Panc1 (cell line): ENCODE data around the gene TMEFF2. TPM values are rescaled to one million over a fixed set of nuclear protein-coding genes. Genes with fewer than 3 reads are reported as not detected.

Source experiments
- ATAC-seq: fragments of 200-7000 bp; cut with Tn5 transposase; 2 replicates; pipeline ENCODE4 v1.9.1; 2020; ENCODE audit warnings: mild to moderate bottlenecking, moderate library complexity
- BruUV-seq: library from RNA; stranded (reverse); fragments of 400-500 nt; replicated peaks from 2 replicates; lab custom pipeline; 2021; lab: Mats Ljungman, UMichigan
- CTCF ChIA-PET: fragments of 300-600 bp; sonication (Branson Sonifier 250); formaldehyde crosslinking; loops from one replicate; lab custom pipeline; 2022; ENCODE audit warnings: antibody characterized with exemption; lab: Charles Lee
- POLR2A ChIA-PET: fragments of 300-600 bp; sonication (Branson Sonifier 250); formaldehyde crosslinking; loops from one replicate; lab custom pipeline; 2022; ENCODE audit warnings: antibody characterized with exemption; lab: Charles Lee
- DNase-seq: peaks from one replicate; pipeline ENCODE4 v3.0.0-alpha.2; 2010; ENCODE audit warnings: low read depth, low spot score
- H3K27ac ChIP-seq: 2 replicates; pipeline ENCODE4 v1.5.1; 2011; ENCODE audit warnings: mild to moderate bottlenecking, low read length, inconsistent platforms
- H3K27me3 ChIP-seq: fragments of 200-500 bp; sonication (Bioruptor generic); 2 replicates; pipeline ENCODE4 v1.6.0; 2014; ENCODE audit warnings: low read length, inconsistent platforms; ENCODE audit not compliant: control insufficient read depth, insufficient read depth
- H3K36me3 ChIP-seq: fragments of 200-500 bp; sonication (Bioruptor generic); 2 replicates; pipeline ENCODE4 v1.5.1; 2014; ENCODE audit warnings: inconsistent platforms, mild to moderate bottlenecking, low read length, moderate library complexity; ENCODE audit not compliant: control insufficient read depth, insufficient read depth
- H3K4me1 ChIP-seq: 2 replicates; pipeline ENCODE4 v1.5.1; 2011; ENCODE audit warnings: inconsistent platforms, mild to moderate bottlenecking, low read length, moderate library complexity; ENCODE audit not compliant: control insufficient read depth, insufficient read depth
- H3K4me3 ChIP-seq, 2 experiments: 2 replicates each; pipeline ENCODE4 v1.5.1; 2011 to 2012; ENCODE audit warnings: low read depth in 2 of 2, low read length in 2 of 2, mild to moderate bottlenecking in 2 of 2, inconsistent platforms in 1 of 2, moderate library complexity in 1 of 2
- H3K9me3 ChIP-seq: fragments of 200-500 bp; sonication (Bioruptor generic); 2 replicates; pipeline ENCODE4 v1.5.1; 2014; ENCODE audit warnings: low read depth, mild to moderate bottlenecking, inconsistent platforms, low read length, moderate library complexity; ENCODE audit not compliant: control insufficient read depth, insufficient read depth
- POLR2AphosphoS5 ChIP-seq: IDR thresholded peaks from 2 replicates; pipeline ENCODE4 v1.6.1; 2012; ENCODE audit warnings: mild to moderate bottlenecking, low read depth, low read length, moderate library complexity
- SIN3A ChIP-seq: IDR thresholded peaks from 2 replicates; pipeline ENCODE4 v1.6.1; 2012; ENCODE audit warnings: low read depth, mild to moderate bottlenecking, low read length, moderate library complexity, borderline replicate concordance; ENCODE audit not compliant: insufficient read depth
- TCF7L2 ChIP-seq: IDR thresholded peaks from 2 replicates; pipeline ENCODE4 v1.6.1; 2011; ENCODE audit warnings: mild to moderate bottlenecking, low read depth, low read length, inconsistent platforms
- in situ Hi-C: cut with HindIII; loops from 2 replicates; pipeline ENCODE4 v1.10.0; 2016; ENCODE audit warnings: low sequenced_read_pairs, low pct_unique_long_range_greater_than_20kb
- intact Hi-C: fragments of 100-400 bp; cut with micrococcal nuclease; formaldehyde crosslinking; loops from one replicate; pipeline ENCODE4 v1.10.0; 2022; ENCODE audit not compliant: unreplicated experiment
- total RNA-seq: library from RNA; stranded (reverse); gene quantifications from one replicate; pipeline ENCODE4 v1.2.1, GENCODE V29; 2021; ENCODE audit not compliant: unreplicated experiment
- TF ChIP-seq, protein P1 (sequence below): fragments of 450-650 bp; IDR thresholded peaks from 2 replicates; pipeline ENCODE4 v1.5.1; 2017; ENCODE audit warnings: mild to moderate bottlenecking
- TF ChIP-seq, protein P2 (sequence below), 2 experiments: IDR thresholded peaks; 2 replicates each; pipeline ENCODE4 v1.6.1; 2011 to 2012; ENCODE audit warnings: low read depth in 2 of 2, control low read depth in 1 of 2, low read length in 1 of 2, mild to moderate bottlenecking in 1 of 2, moderate library complexity in 1 of 2; ENCODE audit not compliant: insufficient read depth in 1 of 2

Gene TMEFF2
- total RNA-seq, 1 experiment from 2014 or later, result 1.5 TPM

DNA sequence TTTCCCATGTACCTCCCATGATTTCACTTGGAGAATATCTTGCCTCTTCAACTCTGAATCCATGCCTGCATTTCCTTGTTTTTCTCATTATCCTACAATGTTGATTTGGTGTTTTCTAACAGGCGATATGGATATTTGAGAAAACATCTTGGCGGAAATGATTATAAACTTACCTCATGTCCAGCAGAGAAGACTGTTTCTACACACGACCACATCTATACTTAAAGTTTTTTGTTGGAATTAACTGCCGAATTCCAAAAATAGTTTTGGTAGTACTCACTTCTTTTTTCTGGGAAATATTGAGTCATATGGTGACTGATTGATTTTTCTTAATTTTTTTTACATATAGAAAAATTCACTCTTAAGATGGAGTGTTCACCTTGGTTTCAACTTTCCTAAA lies 41.4 kb upstream of the TMEFF2 start:
- ChIA-PET CTCF (no interaction called here), POLR2A (no interaction called here)
- H3K27ac ChIP-seq, result no peak overlapping the region
- H3K9me3 ChIP-seq, result no peaks in the 10 kb centered on the region
- in situ Hi-C loops (no loop called here), intact Hi-C loops (no loop called here)
- no peaks in the 10 kb centered on the region for H3K27me3 ChIP-seq
- BruUV-seq, result no TSS peak
- no peak for TF ChIP-seq SIN3A
- no peak for TF ChIP-seq POLR2AphosphoS5
- TF ChIP-seq, protein P1, sequence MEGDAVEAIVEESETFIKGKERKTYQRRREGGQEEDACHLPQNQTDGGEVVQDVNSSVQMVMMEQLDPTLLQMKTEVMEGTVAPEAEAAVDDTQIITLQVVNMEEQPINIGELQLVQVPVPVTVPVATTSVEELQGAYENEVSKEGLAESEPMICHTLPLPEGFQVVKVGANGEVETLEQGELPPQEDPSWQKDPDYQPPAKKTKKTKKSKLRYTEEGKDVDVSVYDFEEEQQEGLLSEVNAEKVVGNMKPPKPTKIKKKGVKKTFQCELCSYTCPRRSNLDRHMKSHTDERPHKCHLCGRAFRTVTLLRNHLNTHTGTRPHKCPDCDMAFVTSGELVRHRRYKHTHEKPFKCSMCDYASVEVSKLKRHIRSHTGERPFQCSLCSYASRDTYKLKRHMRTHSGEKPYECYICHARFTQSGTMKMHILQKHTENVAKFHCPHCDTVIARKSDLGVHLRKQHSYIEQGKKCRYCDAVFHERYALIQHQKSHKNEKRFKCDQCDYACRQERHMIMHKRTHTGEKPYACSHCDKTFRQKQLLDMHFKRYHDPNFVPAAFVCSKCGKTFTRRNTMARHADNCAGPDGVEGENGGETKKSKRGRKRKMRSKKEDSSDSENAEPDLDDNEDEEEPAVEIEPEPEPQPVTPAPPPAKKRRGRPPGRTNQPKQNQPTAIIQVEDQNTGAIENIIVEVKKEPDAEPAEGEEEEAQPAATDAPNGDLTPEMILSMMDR, result no peak
- TF ChIP-seq, protein P2, sequence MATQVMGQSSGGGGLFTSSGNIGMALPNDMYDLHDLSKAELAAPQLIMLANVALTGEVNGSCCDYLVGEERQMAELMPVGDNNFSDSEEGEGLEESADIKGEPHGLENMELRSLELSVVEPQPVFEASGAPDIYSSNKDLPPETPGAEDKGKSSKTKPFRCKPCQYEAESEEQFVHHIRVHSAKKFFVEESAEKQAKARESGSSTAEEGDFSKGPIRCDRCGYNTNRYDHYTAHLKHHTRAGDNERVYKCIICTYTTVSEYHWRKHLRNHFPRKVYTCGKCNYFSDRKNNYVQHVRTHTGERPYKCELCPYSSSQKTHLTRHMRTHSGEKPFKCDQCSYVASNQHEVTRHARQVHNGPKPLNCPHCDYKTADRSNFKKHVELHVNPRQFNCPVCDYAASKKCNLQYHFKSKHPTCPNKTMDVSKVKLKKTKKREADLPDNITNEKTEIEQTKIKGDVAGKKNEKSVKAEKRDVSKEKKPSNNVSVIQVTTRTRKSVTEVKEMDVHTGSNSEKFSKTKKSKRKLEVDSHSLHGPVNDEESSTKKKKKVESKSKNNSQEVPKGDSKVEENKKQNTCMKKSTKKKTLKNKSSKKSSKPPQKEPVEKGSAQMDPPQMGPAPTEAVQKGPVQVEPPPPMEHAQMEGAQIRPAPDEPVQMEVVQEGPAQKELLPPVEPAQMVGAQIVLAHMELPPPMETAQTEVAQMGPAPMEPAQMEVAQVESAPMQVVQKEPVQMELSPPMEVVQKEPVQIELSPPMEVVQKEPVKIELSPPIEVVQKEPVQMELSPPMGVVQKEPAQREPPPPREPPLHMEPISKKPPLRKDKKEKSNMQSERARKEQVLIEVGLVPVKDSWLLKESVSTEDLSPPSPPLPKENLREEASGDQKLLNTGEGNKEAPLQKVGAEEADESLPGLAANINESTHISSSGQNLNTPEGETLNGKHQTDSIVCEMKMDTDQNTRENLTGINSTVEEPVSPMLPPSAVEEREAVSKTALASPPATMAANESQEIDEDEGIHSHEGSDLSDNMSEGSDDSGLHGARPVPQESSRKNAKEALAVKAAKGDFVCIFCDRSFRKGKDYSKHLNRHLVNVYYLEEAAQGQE (IDR thresholded peaks at IDR 0.05; ENCODE audit: insufficient read depth in 1 of 2, low read depth in 2 of 2, low read length in 1 of 2), result no peak
- TF ChIP-seq TCF7L2, result no peak
- DNase-seq, result no peak
- no peaks in the 10 kb centered on the region for H3K4me1 ChIP-seq
- ATAC-seq, result no peak
- H3K4me3 ChIP-seq, result no peak overlapping the region
- H3K36me3 ChIP-seq, result no peaks in the 10 kb centered on the region

DNA sequence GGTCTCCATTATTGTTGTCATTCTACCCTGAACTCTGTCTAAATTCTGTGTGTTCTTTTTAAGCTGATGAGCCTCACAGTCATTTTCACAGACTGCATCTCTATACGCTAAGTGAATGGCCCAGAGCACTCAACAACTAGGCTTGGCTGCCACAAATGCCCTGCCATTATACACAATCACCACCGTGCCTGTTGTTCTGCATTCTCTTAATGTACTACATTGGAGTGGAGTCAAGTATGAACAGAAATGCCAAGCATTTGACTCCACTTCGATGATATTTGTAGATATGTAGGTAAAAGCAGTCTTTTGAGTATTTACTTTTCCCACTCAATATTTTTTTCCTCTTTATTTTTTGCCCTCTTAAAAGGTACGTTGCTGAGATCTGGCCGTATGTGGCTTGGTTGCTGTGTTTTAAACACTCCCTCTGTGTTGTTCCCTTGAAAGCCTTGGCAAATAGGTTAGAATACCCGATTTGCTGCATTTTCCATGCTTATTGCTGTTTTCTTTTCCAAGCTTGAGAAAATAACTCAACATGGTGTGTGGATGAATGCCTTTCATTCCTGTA lies 36.2 kb upstream of the TMEFF2 start:
- TF ChIP-seq POLR2AphosphoS5, result no peak
- TF ChIP-seq, protein P1, result no peak
- no peak overlapping the region for H3K4me3 ChIP-seq
- no peaks in the 10 kb centered on the region for H3K9me3 ChIP-seq
- in situ Hi-C loops (no loop called here), intact Hi-C loops (no loop called here)
- BruUV-seq, result no TSS peak
- no peaks in the 10 kb centered on the region for H3K27me3 ChIP-seq
- ATAC-seq (no peak), DNase-seq (no peak)
- CTCF ChIA-PET, result no interaction called here
- no peaks in the 10 kb centered on the region for H3K36me3 ChIP-seq
- POLR2A ChIA-PET, result no interaction called here
- no peak overlapping the region for H3K27ac ChIP-seq
- H3K4me1 ChIP-seq, result no peaks in the 10 kb centered on the region
